ENCODE data around the gene NTF3. TPM values are rescaled to one million over a fixed set of nuclear protein-coding genes. Genes with fewer than 3 reads are reported as not detected.

The NTF3 gene
- total RNA-seq, 2 experiments from 2014 or later = not detected

DNA sequence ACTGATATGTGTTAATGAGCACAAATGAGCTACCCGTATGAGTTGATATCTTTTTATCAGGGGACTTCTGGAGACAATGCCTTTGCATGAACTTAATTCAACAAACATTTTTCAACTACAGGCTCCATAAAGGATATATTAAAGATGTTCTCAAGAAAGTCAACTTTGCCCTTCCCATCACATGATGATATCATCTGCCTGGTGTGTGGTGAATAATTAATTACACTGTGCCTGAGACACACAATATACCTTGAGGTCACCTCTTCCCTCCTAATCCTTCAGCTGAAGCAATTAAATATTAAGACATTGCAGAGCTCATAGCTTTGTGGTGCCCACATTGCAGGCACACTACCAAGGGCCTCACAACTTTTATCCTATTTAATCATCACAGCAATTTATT, 22.3 kb upstream of the NTF3 start:
- ChIA-PET POLR2A (no interaction called here), CTCF (no interaction called here)
- H3K4me1 Mint-ChIP-seq = no peaks in the 10 kb centered on the region

DNA sequence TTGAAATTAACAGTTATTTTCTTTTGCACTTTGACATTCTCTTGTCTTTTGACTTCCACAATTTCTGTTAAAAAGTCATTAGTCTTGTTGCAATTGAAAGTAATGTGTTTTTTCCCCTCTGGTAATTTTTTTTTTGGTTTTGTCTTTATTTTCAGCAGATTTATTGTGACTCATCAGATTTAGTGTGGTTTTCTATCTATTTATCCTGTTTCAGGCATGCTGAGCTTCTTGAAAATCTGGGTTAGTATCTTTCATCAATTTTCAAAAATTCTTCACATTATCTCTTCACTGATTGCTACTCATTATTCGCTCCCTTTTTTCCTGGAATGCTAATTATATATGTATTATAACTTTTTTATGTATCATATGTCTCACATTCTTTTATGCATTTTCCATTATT, 15.3 kb upstream of the NTF3 start:
- Mint-ChIP-seq H3K27ac (no peak overlapping the region), H3K4me1 (no peaks in the 10 kb centered on the region), H3K27me3 (peaks cover 12% of the 10 kb centered on the region), H3K4me3 (no peak overlapping the region), H3K36me3 (ENCODE audit: low read depth) (no peaks in the 10 kb centered on the region), H3K9me3 (no peaks in the 10 kb centered on the region)
- no peak for DNase-seq
- CTCF ChIA-PET = no interaction called here
- POLR2A ChIA-PET = no interaction called here

More for the DNA sequence above, 22.3 kb upstream of the NTF3 start:
- Mint-ChIP-seq H3K27ac (no peak overlapping the region), H3K4me3 (no peak overlapping the region), H3K36me3 (ENCODE audit: low read depth) (no peaks in the 10 kb centered on the region), H3K9me3 (no peaks in the 10 kb centered on the region), H3K27me3 (peaks cover 5% of the 10 kb centered on the region)
- no peak for DNase-seq

- ChIA-PET POLR2A (no interaction called here), CTCF (no interaction called here)
- Mint-ChIP-seq H3K9me3 (no peaks in the 10 kb centered on the region), H3K4me1 (no peaks in the 10 kb centered on the region), H3K36me3 (ENCODE audit: low read depth) (no peaks in the 10 kb centered on the region), H3K27ac (no peak overlapping the region), H3K27me3 (peaks cover 11% of the 10 kb centered on the region), H3K4me3 (no peak overlapping the region)
- no peak for DNase-seq
Measured at GRCh38 chr12:5417500-5417899, 14.4 kb upstream of the NTF3 start.

- POLR2A ChIA-PET = no interaction called here
- no peak for DNase-seq
- Mint-ChIP-seq H3K27me3 (peaks cover 63% of the 10 kb centered on the region), H3K36me3 (ENCODE audit: low read depth) (peaks cover 4% of the 10 kb centered on the region), H3K27ac (no peak overlapping the region), H3K4me1 (peaks cover 14% of the 10 kb centered on the region), H3K9me3 (no peaks in the 10 kb centered on the region), H3K4me3 (no peak overlapping the region)
- CTCF ChIA-PET = no interaction called here
Measured at GRCh38 chr12:5428332-5429221, 3.3 kb upstream of the NTF3 start.

DNA sequence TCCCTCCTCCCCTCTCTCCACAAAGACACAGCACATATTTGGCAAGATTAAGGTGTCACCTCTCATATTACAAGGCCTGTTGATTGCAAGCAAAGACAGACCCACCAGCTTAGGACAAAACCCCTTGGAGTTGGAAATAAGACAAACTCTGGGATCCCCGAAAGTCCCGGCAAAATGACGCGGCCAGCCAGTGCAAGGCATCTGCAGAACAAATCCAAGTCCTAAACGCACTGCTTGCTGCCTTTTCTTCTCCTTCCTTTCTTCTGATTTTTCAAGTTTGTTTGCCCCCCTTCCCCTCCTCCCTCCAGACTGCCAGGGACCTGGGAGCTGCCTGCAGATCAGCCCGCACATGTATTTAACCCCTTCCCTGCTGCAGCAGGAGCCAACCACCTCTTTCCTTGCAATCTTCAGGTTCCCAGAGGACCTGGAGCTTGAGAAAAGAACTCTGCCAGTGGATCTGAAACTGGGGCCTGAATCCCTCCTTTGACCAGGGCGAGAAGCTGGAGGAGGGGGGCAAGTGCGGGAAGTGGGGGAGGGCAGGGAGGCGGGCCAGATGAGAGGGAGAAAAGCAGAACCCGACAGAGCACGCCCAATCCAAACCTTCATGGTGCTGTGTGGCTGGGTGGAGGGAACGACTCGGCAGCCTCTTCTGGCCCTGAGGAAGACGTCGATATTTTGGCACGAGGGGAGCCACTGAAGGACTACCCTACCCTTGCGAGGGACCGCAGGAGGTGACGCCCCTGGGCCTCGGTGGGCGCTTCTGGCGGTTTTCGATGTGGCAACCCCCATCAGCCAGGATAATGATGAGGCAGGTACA, 2.0 kb upstream of the NTF3 start:
- H3K36me3 Mint-ChIP-seq (ENCODE audit: low read depth) = peaks cover 4% of the 10 kb centered on the region
- CTCF ChIA-PET = no interaction called here
- peaks cover 14% of the 10 kb centered on the region for H3K4me1 Mint-ChIP-seq
- DNase-seq = no peak
- peaks cover 63% of the 10 kb centered on the region for H3K27me3 Mint-ChIP-seq
- H3K9me3 Mint-ChIP-seq = no peaks in the 10 kb centered on the region
- H3K4me3 Mint-ChIP-seq = no peak overlapping the region
- no peak overlapping the region for H3K27ac Mint-ChIP-seq
- POLR2A ChIA-PET = no interaction called here

DNA sequence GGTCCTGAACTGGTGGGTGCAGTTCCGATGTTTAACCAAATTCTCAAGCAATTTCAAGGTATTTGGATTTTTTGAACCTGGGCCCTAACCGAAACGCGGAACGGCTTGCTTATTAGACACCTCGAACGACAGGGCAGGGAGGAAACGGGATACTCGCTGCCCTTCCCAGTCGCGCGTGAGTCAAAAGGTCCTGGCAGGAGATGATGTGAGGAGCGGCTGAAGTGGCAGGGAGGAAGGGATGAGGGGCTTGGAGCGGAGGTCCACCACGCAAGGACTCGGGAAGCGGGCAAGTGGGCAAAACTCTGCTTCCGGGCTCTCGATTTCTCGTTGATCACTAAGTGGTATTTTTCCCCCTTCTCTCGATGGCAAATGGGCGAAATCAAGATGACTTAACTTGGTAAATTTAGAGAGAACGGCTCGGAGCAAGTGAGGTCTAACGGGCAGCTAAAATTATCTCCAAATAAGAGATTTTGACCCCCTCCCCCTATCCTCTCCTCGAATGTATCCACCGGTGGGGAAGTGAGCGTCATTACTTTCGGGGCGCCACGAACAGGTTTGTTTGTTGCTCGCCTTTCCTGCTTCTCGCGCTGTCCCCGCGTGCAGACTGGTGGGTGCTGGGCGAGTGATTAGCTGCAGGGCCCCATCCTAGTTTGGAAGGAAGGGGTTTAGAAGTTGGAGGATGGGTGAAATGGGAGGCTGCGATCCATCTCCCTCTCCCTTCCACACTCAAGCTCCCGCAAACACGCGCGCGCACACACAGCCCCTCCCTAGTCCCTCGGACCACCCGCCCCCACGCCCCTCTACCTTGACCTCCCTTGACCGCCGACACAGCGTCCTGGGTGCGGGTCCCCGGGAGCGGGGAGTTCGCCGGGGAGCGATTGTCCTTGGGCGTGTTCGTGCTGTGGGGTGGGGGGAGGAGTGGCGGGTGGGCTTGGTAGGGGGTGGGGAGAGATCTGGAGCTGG, 986 bp upstream of the NTF3 start:
- H3K27ac Mint-ChIP-seq = no peak overlapping the region
- CTCF ChIA-PET = no interaction called here
- H3K4me3 Mint-ChIP-seq = no peak overlapping the region

GRCh38 chr12:5433081-5433844, 1.4 kb downstream of the NTF3 start:
- peaks cover 48% of the 10 kb centered on the region for H3K27me3 Mint-ChIP-seq
- no peaks in the 10 kb centered on the region for H3K9me3 Mint-ChIP-seq
- H3K27ac Mint-ChIP-seq = no peak overlapping the region
- H3K4me1 Mint-ChIP-seq = peaks cover 14% of the 10 kb centered on the region
- no peak overlapping the region for H3K4me3 Mint-ChIP-seq
- peaks cover 4% of the 10 kb centered on the region for H3K36me3 Mint-ChIP-seq (ENCODE audit: low read depth)
- ChIA-PET CTCF (no interaction called here), POLR2A (no interaction called here)
- DNase-seq = no peak

More for the DNA sequence above, 986 bp upstream of the NTF3 start:
- H3K36me3 Mint-ChIP-seq (ENCODE audit: low read depth) = peaks cover 4% of the 10 kb centered on the region
- POLR2A ChIA-PET = no interaction called here
- no peak for DNase-seq
- peaks cover 14% of the 10 kb centered on the region for H3K4me1 Mint-ChIP-seq
- H3K27me3 Mint-ChIP-seq = peaks cover 63% of the 10 kb centered on the region
- H3K9me3 Mint-ChIP-seq = no peaks in the 10 kb centered on the region

- DNase-seq = no peak
- peaks cover 42% of the 10 kb centered on the region for H3K27me3 Mint-ChIP-seq
- H3K36me3 Mint-ChIP-seq (ENCODE audit: low read depth) = peaks cover 4% of the 10 kb centered on the region
- ChIA-PET CTCF (interaction anchor here (0.6 kb wide), 1 partner anchor 1547 kb away, joined by 3 read pairs; no protein-coding TSS in a partner anchor), POLR2A (no interaction called here)
- H3K27ac Mint-ChIP-seq = no peak overlapping the region
- H3K9me3 Mint-ChIP-seq = no peaks in the 10 kb centered on the region
- peaks cover 14% of the 10 kb centered on the region for H3K4me1 Mint-ChIP-seq
- no peak overlapping the region for H3K4me3 Mint-ChIP-seq
Measured at GRCh38 chr12:5433845-5434646, 2.1 kb downstream of the NTF3 start.

DNA sequence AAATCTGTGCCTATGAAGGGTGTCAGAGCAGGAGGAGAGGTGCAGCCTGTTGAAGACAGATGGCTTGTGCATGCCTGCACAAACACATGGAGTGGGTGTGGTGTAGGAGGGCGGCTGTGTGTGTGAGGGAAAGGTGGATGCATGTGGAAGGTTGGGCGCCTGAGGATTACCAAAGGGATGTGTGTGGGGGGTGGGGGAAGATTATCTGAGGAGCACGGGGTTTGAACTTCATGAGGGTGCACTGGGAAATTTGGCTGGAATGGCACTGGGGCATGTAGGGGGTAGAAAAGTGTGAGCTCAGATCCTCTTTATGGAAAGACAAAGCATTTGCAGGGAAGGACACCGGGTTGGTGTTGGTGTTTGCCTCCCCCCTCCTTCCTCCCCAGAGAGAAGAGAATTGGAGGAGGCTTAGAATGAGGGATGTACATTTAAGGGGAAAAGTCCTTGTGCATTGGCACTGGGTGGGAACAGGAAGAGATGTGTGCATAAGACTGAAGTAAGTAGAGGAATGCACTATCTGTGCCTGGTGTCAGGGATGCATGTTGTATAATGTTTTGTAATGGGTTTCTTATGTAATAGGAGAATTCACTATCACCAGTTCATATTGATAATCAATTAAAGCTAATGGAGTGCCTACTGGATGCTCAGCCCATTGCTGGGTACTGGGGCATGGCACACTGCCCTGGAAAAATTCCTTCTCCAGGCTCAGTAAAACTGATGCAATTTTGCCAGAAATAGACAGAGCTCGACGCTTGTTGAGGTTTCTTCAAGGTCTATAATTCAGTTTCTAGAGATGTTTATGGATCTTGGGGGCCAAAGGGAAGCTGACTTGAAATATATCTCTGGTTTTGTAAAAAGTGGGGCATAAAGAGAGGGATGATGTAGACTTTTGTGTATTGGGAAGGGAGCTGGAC, 3.0 kb downstream of the NTF3 start:
- no peak for DNase-seq
- H3K4me1 Mint-ChIP-seq = peaks cover 14% of the 10 kb centered on the region
- H3K9me3 Mint-ChIP-seq = no peaks in the 10 kb centered on the region
- H3K27ac Mint-ChIP-seq = no peak overlapping the region
- no peak overlapping the region for H3K4me3 Mint-ChIP-seq
- H3K27me3 Mint-ChIP-seq = peaks cover 35% of the 10 kb centered on the region
- ChIA-PET CTCF (no interaction called here), POLR2A (no interaction called here)
- peaks cover 4% of the 10 kb centered on the region for H3K36me3 Mint-ChIP-seq (ENCODE audit: low read depth)

DNA sequence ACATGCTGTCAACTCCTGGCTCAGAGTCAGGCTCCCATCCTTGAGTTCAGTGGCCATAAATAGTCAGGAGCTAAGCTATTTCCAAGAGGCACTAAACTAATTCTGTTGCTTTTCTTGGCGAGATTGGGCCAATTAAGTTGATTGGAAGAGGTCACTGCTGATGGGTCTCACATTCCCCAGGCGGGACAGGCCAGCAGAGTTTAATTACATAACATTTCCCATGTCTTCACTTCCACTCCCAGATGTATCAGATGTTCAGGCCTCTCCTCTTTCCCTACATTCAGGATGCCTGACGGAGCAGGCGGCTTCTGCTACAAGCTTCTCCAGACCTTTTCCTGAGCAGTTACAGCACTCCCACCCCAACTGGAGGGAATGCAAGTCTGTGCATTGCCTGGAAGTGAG, 5.3 kb downstream of the NTF3 start:
- Mint-ChIP-seq H3K27ac (no peak overlapping the region), H3K36me3 (ENCODE audit: low read depth) (no peaks in the 10 kb centered on the region), H3K4me1 (peaks cover 3% of the 10 kb centered on the region), H3K27me3 (peaks cover 18% of the 10 kb centered on the region), H3K9me3 (no peaks in the 10 kb centered on the region), H3K4me3 (no peak overlapping the region)
- POLR2A ChIA-PET = no interaction called here
- CTCF ChIA-PET = no interaction called here
- no peak for DNase-seq

- H3K36me3 Mint-ChIP-seq (ENCODE audit: low read depth) = no peaks in the 10 kb centered on the region
- ChIA-PET POLR2A (no interaction called here), CTCF (no interaction called here)
- H3K9me3 Mint-ChIP-seq = no peaks in the 10 kb centered on the region
- DNase-seq = no peak
- H3K4me1 Mint-ChIP-seq = no peaks in the 10 kb centered on the region
- no peak overlapping the region for H3K27ac Mint-ChIP-seq
- H3K27me3 Mint-ChIP-seq = peaks cover 14% of the 10 kb centered on the region
- no peak overlapping the region for H3K4me3 Mint-ChIP-seq
Measured at GRCh38 chr12:5437589-5437988, 5.7 kb downstream of the NTF3 start.

All from activated CD4-positive, alpha-beta T cell treated with anti-CD3 and anti-CD28 coated beads, Interleukin-2, amount 10 ng/mL, durations not matched to agents 7 days and 5 days (primary cell).